ENCODE data around the gene GHITM.

GHITM gene

GRCh38 chr10:84201244-84201606 is 61.9 kb downstream of the GHITM start:
- DNase-seq (ENCODE audit: low read depth in 2 of 2), result no peak

- DNase-seq (ENCODE audit: low read depth in 2 of 2), result no peak
These were observed 62.4 kb downstream of the GHITM start for GRCh38 chr10:84201682-84202081.

GRCh38 chr10:84202349-84202748 is 63.0 kb downstream of the GHITM start:
- no peak for DNase-seq (ENCODE audit: low read depth in 2 of 2)

Measured in fibroblast of skin of left quadriceps (primary cell).